GM18867 (cell line): Measurements from ENCODE around the gene ZNHIT3.

Experiments
- ATAC-seq: cut with Tn5 transposase; IDR thresholded peaks from one replicate; pipeline ENCODE4 v1.9.1; 2021; ENCODE audit warnings: mild to moderate bottlenecking, moderate library complexity; ENCODE audit not compliant: unreplicated experiment

ZNHIT3 gene

DNA sequence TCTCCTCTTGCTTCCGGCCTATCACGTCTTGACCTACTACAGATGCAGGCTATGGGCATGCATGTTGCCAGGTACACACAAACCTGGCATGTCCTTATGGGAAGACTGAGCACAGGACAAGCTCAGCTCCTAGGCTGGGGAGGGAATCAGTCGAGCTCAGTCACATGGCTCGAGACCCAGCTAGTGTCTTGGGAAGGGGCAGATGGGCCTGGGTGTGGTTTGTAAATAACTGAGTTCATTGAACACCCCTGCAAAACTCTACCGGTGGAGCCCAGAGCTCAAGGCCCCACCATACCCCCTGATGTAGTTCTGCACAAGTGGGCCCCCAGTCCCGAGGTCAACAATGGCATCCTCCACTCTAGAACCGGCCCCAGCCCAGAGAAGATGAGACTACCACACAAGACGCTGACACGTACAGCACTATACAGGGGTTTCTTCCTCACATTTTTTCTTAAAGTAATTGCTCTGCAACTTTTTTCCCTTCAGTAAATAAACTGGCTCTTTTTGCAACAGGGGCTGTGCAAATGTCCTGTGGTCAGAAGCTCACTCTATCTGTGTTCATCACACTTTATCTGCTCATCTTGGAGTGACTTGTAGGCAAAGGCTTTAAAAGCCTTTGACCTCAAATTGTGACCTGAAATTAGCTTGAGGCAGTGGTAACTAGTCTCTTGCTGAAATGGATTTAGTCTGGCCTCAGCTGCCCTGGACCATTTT is 22.9 kb downstream of the ZNHIT3 start:
- ATAC-seq, result no peak

DNA sequence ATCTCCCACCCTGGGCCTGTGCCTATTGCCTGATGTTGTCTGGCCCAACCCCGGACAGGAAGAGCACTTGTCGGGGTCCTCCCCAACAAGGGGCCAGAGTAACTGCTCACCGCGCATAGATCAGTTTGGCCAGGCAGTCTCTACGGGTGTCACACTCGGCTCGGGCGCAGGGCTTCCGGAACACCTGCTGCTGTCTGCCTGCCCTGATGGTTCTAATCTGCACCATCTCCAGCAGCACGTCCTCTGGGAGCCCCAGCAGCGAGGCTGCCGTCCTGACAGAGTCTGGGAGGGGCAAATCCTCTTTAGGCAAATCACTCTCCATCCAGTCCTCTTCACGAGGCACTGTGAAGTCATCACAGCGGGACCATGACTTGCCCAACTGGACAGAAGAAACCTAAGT is 24.2 kb downstream of the ZNHIT3 start:
- no peak for ATAC-seq

- ATAC-seq, result no peak
Observed at GRCh38 chr17:36511216-36511615, 24.7 kb downstream of the ZNHIT3 start.

GRCh38 chr17:36512641-36513040 is 26.2 kb downstream of the ZNHIT3 start:
- ATAC-seq, result no peak

DNA sequence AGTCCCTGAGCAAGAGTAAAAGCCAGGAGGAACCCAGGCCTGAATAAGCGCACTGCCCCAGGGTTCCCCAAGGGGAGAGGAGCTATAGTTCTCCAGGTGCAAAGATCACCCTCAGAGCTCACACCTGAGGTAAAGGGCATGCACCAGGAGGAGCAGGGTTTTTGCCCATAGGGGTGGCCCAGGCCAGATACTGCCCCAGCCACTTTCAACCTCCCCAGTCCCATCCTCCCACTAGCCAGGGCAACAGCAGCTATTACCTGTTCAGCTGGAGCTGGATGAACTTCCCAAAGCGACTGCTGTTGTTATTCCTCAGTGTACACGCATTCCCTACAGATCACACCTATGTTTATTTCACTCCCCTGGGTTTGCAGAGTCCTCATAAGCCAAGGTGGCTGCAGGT is 28.4 kb downstream of the ZNHIT3 start:
- no peak for ATAC-seq

DNA sequence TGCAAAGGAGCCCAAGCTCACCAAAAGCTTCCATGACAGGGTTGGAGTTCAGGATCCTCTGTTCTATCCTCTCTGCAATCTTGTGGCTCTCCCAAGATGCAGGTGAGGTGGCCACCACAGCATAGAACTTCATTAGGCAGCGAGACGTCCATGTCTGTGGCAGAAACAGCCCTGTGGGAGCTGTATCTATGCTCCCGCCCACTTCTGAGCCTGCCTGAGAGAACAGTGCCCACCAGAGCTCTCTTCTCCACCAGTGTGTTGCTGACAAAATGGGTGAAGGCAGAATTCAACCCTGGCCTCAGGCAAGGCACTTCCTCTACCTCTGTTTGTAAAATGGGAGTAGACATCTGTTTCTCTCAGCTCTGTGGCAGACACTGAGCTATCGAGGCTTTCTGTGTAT is 29.4 kb downstream of the ZNHIT3 start:
- ATAC-seq, result no peak

DNA sequence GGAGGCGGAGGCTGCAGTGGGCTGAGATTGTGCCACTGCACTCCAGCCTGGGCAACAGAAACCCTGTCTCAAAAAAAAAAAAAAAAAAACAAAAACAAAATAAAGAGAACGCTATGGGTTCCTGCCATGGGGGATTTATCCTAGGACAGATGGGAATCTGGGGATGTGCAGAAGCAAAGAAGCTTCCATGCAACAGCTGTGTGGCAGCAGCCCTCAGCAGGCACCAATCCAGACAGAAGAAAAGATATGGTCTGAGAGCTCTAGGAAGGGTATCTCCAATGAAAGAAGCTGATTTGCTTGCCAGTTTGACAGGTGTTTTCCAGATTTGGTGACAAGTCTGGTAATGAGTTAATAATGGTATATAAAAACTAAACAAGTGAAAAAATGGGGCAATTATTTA is 36.6 kb downstream of the ZNHIT3 start:
- ATAC-seq, result no peak

DNA sequence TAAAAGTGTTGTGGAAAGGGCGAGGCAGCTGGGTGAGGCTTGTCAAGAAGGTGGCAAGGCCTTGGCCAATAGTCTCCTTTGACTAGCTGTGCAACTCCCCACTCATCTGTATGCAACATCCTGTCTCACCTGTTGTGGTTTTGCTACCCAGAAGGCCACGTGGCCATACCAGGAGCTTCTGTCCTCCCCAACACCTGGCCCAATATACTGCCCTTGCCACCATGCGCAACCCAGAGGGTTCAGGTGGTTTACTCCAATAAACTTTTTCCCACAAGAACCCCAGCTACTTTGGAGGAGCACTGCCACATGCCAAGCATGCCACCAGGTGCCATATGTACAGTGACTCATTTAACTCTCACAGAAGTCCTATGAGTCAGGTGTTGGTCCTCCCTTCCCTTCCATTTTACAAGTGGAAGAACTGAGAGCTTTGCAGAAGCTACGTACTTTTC is 38.0 kb downstream of the ZNHIT3 start:
- ATAC-seq, result no peak

DNA sequence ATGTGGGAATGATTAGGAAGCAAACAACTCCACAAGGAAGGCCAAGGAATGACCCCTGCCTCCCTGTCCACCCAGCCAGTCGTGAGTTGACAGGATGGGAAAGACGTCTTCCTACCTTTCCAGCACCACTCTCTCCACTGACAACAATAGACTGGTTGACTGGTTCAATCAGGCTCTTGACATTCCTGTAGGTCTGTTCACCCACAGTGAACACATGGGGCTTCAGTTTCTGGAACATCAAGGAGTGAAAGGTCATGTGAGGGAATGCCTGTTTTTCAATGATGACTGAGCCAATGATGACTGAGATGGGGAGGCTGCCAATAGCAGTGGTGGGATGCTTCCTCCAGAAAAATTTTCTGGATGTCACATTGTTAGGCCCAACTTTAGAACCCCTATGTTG is 38.6 kb downstream of the ZNHIT3 start:
- no peak for ATAC-seq

DNA sequence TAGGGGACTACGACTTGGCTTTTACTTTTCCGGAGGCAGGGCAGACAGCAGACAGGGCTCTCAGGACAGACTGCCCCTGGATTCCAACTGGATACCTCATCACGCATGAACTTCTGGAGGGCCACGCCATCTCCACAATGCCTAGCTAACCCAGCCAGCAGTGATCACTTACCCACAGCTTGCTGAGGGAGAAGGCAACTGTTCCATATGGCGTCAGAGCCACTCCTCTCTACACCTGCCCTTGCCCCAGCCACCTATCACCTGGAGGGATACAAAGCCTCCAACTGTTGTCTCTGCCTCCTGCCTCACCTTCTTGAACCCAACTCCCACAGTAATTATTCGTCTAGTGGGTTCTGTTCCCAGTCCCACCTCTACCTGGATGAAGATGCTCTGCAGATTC is 39.4 kb downstream of the ZNHIT3 start:
- ATAC-seq, result no peak

DNA sequence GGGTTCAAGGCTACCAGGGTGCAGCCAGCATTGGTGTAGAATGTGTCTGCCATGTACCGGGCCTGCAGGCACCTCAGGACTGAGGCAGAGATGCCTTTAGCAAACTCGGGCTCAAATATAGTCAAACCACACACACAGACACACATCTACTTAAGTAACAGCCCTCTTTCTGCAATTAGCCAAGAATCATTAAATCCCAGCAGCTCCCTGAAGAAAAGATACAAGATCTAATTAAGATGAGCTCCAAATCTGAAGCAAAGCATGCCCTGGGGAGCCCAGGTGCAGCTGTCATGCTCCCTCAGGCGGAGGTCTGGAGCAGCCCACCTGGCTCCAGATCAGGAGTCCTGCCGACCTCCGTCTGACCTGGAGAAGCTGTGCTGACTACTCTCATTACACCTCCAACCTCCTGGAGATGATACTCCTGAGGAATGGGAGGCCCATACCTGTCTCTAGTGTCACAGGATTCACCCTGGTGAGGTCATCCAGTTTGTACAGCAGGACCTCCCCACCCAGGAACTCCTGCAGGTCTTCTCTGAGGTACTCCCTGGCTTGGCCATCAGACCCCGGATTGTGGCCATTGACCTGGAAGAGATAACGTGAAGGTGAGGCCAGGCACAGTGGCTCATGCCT is 41.3 kb downstream of the ZNHIT3 start:
- no peak for ATAC-seq

DNA sequence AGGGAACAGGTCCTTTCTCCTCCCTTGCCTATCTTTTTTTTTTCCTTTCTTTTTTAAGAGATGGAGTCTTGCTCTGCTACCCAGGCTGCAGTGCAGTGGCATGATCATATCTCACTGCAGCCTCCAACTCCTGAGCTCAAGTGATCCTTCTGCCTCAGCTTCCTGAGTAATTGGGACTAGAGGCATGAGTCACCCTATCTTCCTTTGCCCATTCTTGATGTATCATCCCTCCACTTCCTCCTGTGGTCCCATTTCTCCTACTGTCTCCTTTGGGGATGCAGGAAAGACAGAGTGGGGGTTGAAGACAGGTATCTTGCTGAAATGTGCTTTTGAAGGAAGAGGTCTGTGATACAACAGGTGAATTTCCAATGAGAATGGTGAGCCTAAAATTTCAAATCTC is 42.6 kb downstream of the ZNHIT3 start:
- no peak for ATAC-seq

DNA sequence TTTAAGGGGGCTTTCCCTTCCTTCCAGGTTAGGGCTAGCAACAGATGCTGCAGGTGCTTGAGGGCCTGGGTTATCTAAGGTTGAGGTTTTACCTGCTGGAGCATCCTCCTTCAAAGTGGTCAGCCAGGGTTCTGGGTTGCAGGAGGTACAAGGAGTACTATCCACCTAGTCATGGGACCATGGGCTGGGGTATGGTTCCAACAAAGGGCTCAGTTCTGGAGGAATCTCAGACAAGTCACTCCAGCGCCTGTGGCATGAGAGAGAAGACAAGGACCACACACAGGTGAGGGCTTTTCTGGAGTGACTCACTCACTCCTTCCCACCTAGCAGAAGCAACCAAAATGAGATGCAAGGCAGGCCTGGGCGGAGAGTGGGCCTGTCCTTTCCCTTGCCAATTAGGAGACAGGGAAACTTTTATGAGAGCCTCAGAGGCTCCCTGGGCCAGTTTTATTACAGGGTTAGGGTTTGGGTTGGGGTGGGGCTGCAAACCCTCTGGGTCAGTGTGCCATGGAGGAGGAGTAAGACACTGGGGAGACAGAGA is 46.0 kb downstream of the ZNHIT3 start:
- ATAC-seq, result no peak

DNA sequence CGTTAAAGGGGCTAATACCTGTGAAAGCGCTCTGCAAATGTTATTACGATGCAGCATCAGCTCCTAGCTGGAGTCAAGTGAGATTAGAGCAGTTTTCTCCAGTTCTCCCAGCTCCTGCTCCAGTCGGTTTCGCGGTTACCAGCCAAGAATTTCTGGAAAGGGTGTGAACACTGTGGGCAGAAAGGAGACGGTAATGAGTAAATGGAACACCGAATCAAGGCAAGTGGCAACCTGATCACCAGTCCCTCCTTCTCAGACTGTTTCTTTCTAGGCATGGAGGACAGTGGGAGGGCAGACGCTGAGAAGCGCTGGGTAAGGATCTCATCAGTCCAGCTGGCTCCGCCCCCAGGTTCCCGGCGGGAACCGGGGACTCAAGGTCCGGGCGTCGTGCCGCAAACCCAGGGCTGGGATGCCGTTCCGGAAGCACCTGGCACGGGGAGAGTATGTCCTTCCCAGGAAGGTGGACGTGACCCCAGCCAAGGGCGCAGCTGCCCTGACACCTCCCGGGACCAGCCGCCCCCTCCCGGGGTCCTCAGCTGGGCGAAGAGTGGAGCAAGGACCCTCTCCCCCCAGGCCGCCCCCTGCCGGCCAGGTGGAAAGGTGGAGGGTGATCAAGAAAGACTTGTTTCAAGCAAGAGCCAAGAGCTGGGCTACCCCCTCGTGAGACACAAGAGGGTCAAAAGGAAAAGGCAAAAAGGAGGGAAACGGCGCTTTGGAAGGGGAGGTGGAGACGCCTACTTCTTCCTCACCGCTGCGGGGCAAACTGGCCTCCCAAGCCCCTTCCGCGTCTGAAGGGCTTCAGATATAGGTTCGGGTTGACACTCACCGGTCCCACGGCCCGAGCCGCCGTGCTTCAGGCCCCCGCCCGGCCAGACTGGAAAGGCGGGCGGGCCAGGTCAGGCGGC is 47.7 kb downstream of the ZNHIT3 start:
- ATAC-seq, result peak; percentile 23

DNA sequence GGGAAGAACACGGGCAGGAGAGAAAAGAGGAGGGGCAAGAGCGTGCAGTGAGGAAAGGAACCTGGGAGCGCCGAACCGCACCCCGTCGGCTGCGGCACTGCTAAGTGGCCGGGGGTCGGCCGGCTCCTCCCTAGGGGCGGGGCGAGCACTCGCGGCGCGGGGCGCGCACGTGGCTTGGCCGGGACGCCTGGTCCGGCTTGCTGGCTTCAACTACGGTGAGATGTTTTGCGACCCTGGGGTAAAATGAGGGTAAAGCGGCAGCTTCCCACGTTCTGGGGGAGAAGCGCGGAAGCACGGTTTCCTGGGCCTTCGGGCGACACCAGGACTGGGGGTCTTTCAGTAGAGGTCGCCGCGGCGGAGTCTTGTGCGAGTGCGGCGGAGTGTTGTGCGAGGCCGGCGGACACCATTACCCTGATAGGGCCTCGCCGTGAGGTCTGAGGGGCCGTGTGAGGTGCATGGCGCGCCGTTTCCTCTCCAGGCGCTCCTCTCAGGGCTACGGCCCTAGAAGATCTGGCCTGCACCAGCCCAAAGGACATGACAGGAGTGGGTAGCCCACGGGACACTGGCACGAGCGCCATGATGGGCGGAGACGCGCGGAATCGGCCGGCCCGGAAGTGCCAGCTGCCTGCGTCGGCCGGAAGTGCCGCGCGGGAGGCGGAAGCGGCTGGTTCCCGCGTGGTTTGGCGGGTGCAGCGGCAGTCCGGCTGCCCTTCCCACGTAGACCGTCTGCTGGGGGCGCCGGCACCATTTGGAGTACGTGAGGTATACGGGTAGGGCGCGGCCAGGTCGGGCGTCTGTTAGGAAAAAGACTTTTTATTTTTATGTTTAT is 48.6 kb downstream of the ZNHIT3 start, which contains the start of the genes MYO19 and PIGW:
MYO19 (minus strand) TSS at position 29 of the 829 bp plus-strand sequence. CDS start 2,330 bp downstream, outside the sequence.
PIGW (plus strand) TSS at position 148 of the 829 bp plus-strand sequence. CDS start 2,115 bp downstream, outside the sequence.
- peak; percentile 77 for ATAC-seq

GRCh38 chr17:36535669-36536081 is 49.2 kb downstream of the ZNHIT3 start:
- ATAC-seq, result peak; percentile 16

DNA sequence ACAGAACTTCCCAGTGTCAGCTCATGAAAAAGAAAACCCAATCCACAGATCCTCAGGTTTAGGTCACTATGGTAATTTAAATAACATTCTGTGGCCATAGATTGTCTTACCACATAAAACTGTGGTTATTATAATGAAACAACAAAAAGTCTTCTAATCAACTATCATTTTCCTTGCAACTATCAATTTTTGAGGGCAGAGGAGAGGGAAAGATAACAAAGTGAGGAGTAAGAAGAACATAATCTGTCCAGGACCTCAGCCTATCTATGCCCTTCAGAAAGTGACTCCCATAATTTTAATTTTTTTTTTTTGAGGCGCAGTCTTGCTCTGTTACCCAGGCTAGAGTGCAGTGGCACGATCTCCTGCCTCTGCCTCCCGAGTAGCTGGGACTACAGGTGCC is 54.2 kb downstream of the ZNHIT3 start:
- ATAC-seq, result no peak

DNA sequence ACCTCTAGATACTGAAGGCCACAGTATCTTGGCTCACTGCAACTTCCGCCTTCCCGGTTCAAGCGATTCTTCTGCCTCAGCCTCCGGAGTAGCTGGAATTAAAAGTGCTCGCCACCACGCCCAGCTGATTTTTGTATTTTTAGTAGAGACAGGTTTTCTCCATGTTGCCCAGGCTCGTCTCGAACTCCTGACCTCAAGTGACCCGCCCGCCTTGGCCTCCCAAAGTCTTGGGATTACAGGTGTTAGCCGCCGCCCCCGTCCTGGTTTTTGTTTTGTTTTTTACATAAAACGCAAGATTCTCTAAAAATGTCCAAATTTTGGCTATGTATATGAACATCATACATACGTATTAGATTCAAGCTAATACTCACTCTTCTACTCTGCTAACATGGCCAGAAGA is 56.3 kb downstream of the ZNHIT3 start:
- ATAC-seq, result no peak

GRCh38 chr17:36544044-36544306 is 57.5 kb downstream of the ZNHIT3 start:
- ATAC-seq, result peak; percentile 6

GRCh38 chr17:36544307-36545076 is 58.0 kb downstream of the ZNHIT3 start, which contains the start of gene GGNBP2:
Gene GGNBP2, plus strand, starts transcription at chr17:36544919. Its CDS starts 806 bp downstream, at chr17:36545725.
- ATAC-seq, result peak; percentile 55
